Measurements from ENCODE around the gene NPW.
A peak's percentile ranks its signal among the peaks of the same experiment; 100 is the strongest.

NPW gene

DNA sequence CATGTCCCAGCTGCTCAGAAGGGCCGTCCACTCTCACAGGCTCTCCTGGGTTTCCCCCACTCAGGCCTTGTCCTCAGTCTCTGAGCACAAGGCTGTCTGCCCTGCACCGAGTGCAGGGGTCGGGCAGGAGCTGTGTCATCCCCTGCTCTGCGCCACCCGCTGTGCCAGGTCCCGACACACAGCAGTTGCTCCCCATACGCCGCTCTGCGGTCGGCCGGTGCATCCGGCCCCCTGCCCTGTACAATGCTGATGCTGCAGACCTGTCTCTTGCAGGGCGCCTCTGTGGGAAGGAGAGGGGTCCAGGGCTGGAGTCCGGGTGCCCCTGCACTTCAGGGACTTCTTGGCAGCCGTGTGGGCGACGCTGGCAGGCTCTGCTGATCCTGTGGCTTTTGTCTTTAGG, 34.3 kb downstream of the NPW start:
- no peak for DNase-seq (ENCODE audit: low spot score)

DNA sequence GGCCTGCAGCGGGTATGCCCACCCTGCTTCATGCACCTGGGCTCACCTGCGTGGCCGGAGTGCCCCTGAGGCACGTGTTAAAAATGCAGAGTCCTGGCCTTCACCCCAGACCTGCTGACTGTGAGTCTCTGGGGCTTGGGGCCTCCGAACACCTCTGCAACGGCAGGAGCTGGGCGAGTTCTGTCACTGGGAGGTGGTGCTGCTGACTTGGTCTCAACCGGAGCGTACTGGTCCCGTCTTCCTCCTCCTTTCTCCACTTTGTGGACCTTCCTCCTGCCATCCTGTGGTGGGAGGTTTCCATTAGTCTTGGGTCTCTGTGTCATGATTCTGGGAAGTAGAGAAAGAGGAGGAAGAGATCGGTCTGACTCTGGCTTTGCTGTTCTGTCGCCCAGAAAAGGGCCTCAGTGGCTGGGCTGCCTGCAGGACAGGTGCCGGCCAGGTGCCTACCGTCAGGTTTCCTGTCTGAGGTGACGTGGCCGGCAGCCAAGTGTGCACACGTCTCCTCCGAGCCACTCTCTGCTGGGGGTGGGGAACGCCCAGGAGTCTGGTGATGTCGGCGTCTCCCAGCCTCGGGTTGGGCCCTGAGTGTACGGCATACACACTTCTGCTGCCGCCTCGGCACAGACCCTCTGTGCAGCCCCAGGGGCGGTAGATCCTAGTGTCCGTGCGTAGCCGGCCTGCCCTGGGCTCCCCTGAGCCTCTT, 35.1 kb downstream of the NPW start:
- DNase-seq (ENCODE audit: low spot score): no peak

DNA sequence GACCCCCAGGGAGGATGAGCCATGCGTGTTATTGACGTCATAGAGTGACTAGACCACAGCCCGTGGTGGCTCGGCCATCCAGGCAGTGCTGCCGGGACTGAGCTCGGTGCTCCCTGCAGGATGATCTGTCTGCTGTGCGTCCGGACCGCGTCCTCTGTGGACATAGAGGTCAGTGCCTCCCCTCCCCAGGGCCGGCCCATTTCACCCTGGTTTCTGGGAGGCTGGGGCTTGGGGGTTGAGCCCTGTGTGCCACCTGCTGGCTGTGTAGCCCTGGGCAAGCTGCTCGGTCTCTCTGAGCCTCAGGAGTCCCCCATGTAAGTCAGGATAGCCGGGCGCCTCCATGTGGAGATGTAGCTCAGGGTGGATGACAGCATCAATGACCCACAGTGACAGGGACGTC, 36.5 kb downstream of the NPW start:
- DNase-seq (ENCODE audit: low spot score): peak; percentile 49

DNA sequence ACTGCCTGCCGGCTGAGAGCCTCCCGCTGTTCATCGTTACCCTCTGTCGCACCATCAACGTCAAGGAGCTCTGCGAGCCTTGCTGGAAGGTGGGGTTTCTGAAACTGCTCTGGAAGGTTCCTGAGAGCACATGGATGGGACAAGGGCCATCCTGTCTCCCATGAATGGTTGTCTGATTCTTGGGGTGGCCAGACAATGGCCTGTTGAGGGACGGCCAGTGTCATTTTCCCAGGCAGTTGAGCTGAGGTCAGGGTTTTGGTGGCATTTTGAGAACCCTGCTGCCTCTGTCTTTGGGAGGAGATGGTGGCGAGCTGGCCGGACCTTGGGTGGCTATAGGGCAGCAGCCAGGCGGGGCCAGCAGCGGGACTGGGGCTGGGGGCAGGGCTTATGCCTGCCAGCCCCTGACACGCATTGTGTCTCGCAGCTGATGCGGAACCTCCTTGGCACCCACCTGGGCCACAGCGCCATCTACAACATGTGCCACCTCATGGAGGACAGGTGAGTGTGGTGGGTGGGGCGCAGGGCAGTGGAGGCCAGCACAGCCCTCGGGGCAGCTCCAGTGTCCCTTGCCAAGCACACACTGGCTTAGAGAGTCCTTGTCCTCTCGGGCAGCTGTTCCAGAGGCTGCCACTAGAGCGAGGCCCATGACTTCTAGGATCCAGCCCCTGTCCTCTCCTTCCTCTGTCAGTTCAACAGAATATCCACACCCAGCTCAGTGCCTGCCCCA, 37.3 kb downstream of the NPW start:
- DNase-seq (ENCODE audit: low spot score): peak; percentile 59

DNA sequence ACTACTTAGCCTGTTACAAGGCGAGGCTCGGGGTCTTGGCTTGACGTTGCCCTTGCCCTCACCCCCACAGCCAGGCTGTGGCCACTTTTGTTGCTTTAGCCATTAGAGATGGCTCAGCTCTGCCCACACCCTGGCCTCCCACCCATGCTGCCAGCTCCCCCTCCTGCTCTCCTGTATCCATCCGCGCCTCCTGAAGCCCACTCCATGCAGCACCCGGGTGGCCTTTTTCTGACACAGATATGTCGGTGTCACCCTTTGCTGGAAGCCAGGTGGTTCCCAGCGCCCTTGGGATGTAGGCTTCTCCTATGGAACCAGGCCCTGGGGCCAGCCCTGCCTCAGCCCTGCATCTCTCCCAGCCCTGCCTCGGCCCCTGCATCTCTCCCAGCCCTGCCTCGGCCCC, 37.9 kb downstream of the NPW start:
- DNase-seq (ENCODE audit: low spot score): no peak

DNA sequence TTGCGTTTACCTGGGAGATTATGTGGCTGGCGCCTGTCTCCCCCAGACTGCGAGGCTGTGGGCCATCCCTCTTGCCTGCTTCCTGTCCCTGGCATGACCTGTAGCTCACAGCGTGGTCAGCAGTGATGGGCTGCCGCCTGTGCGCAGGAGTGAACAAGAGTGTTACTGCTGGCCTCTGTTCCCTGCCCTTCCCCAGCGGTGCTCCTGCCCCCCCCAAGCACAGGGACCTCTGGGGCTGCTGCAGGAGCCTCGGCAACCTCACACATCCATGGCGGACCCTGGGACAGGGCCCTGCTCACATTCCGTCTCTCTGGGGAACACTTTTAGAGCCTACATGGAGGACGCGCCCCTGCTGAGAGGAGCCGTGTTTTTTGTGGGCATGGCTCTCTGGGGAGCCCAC, 38.8 kb downstream of the NPW start:
- no peak for DNase-seq (ENCODE audit: low spot score)

DNA sequence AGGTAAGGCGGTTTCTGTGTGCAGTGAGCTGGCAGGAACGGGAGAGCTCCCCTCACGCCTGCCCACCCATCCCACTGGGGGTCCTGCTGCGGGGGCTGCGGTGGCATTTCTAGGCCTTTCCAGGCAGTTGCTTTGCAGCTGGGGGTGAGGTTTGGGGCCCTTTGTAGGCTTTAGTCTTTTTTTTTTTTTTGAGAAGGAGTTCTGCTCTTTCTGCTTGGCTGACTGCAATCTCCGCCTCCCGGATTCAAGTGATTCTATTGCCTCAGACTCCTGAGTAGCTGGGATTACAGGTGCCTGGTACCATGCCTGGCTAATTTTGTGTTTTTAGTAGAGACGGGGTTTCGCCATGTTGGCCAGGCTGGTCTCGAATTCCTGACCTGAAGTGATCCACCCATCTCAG, 39.3 kb downstream of the NPW start:
- no peak for DNase-seq (ENCODE audit: low spot score)

DNA sequence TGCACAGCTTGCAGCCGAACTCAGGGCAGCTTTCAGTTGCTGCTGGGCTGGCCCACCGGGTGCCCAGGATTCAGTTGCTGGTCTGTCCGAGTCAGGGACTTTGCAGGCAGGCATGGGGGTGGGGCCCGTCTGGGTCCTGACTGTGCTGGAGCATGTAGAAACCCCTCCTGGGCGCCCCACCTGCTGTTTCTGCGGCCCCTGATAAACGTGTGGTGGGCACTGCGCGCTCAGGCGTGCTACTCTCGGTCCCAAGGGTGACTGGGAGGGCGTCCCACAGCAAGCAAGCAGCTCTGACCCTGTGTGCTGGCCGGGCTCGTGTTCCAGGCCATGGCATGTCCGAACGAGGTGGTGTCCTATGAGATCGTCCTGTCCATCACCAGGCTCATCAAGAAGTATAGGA, 40.8 kb downstream of the NPW start:
- no peak for DNase-seq (ENCODE audit: low spot score)

DNA sequence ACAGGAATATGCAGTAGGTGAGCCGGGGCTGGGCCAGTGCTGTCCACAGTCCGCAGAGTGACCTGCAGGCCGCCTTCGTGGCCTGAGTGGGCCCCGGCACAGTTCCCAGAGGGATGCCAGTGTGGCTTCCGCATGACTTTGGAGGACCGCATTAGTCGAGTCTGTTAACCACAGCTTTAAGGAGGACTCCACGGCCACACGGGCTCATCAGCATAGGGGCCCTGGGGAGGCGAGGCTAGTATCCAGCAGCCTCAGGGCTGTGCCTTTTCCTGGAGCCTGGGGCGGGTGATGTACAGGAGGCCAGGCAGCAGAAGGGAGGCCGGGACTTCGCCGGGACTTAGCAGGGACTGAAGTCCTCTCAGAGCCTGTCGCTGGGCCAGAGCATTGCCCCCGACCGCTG, 41.4 kb downstream of the NPW start:
- no peak for DNase-seq (ENCODE audit: low spot score)

DNA sequence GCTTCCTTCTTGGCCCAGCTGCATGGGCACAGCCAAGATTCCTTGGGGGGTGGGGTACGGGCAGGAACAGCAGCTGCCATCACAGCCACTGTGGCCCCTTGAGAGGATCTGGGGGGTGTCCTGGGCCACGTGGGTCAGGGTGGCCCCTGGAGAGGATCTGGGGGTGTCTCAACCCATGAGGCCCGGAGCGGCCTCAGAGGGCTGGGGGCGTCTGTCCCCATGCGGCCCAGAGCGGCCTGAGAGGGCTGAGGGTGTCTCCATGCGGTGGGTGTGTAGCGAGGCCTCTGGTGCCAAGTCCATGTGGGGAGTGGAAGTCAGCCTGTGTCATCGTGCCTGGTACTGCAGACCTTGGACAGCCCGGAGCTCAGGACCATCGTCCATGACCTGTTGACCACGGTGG, 41.9 kb downstream of the NPW start:
- DNase-seq (ENCODE audit: low spot score): no peak

DNA sequence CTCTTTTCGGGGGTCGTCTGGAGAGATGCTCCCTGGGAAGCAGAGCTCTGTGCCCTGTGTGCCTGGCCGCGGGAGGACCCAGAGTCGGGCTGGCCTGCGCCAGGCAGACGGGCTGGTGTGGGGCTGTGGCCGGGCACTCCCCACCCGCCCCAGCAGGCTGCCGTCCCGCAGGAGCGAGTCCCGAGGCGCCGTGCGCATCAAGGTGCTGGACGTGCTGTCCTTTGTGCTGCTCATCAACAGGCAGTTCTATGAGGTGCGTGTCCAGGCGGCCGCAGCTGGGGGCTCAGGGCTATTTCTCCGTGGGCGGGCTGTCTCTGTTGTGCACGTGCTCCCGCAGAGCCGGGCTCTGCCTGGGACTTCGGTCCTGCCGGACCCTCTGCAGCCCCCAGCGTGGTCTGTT, 43.2 kb downstream of the NPW start:
- no peak for DNase-seq (ENCODE audit: low spot score)

DNA sequence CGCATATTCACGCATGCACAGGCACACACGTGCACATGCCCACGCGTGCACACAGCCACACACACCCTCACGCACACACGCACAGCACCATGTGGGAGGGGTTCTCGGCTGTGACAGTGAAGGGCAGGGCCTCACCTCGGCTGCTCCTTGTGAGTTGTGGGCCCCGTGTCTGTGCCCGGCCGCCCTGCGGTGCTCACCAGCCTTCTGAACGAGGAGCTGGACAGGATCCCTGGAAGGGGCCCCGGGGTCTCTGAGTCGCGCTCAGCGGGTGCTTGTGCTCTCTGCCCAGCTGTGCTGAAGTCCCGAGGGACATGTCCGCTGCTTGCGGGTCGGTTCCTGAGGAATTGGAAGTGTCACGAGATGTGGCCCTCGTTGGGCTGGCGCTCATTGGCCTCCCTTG, 44.3 kb downstream of the NPW start:
- no peak for DNase-seq (ENCODE audit: low spot score)

DNA sequence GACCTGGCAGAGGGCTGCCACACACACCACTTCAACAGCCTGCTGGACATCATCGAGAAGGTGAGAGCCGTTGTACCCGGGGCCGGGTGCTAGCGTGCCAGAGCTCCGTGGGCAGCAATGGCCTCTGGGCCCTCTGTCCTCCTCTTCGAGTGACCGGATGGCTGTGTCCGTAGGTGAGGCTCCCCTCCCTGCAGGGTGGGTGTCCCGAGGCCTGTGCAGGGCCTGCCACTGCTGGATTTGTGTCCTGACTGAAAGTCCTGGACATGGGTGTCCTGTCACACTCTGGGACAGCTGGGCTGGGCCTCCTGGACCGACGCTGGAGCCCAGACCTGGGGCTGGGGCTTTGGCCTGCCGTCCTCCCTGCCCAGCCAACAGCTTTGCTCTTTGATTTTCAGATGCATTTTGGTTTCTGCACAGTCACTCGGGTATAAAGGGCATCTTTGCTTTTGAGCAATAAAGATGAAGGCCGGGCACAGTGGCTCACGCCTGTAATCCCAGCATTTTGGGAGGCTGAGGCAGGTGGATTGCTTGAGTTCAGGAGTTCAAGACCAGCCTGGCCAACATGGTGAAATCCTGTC, 44.9 kb downstream of the NPW start:
- no peak for DNase-seq (ENCODE audit: low spot score)

DNA sequence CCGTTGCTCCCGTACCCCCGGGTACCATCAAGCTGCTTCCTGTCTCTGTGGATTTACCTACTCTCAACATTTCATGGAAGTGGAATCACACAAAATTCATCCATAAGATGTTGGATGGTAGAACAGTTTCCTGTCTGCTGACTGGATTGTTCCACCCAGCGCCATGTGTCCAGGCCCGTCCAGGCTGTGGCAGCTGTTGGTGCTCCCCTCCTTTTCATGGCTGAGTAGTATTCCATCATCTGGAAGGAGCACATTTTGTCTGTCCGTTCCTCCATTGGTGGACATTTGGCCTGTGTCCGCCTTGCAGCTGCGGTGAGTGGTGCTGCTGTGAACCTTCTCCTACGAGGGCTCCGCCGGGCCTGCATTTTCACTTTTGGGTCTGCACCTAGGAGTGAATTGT, 46.6 kb downstream of the NPW start:
- DNase-seq (ENCODE audit: low spot score): no peak
